GM23338 (cell line): ENCODE measurements around the gene GJA10. TPM values are rescaled to one million over a fixed set of nuclear protein-coding genes. Genes with fewer than 3 reads are reported as not detected.

Experiments used
- CTCF ChIP-seq, 2 experiments: fragments of 200-600 bp in 1 of 2; sonication (generic) in 1 of 2; conservative IDR thresholded peaks; 2 replicates each; pipeline versions ENCODE4 v1.5.1 to v1.6.1; 2016 to 2017; ENCODE audit warnings: antibody characterized with exemption in 2 of 2, low read depth in 2 of 2, mild to moderate bottlenecking in 2 of 2, moderate library complexity in 1 of 2
- REST ChIP-seq: IDR thresholded peaks from one replicate; pipeline ENCODE4 v1.6.1; 2018; ENCODE audit warnings: antibody characterized with exemption; ENCODE audit not compliant: unreplicated experiment
- ZNF462 ChIP-seq: fragments of 250-450 bp; sonication (Bioruptor Pico); IDR thresholded peaks from 2 replicates; pipeline ENCODE4 v1.5.0; 2020; ENCODE audit warnings: mild to moderate bottlenecking, moderate library complexity
- polyA plus RNA-seq: library from polyadenylated mRNA; unstranded; fragments of >200 nt; fragmentation: Nextera tagmentation; extraction: Ambion mirVana; gene quantifications from 2 replicates; pipeline ENCODE4 v1.2.1, GENCODE V29; 2016
- total RNA-seq: library from RNA; depleted of rRNA; stranded (reverse); fragments of >200 nt; shearing (Covaris generic); gene quantifications from 2 replicates; pipeline ENCODE4 v1.2.3, GENCODE V29; 2014

GJA10 gene
- total and polyA plus RNA-seq, 2 experiments from 2014 or later, result not detected

- TF ChIP-seq ZNF462 (CRISPR knock-in tag), result no peak
- no peak for TF ChIP-seq REST
- no peak for TF ChIP-seq CTCF (conservative IDR thresholded peaks at IDR 0.05; ENCODE audit: low read depth in 2 of 2)
Measured at GRCh38 chr6:89927791-89928550, 33.7 kb downstream of the GJA10 start (continued).
